ENCODE measurements around the gene CHTF18.

The CHTF18 gene

GRCh38 chr16:801584-802363, 13.4 kb downstream of the CHTF18 start:
- peaks cover under 1% of the 10 kb centered on the region for H3K36me3 Mint-ChIP-seq (ENCODE audit: insufficient read depth)
- H3K27ac Mint-ChIP-seq (ENCODE audit: low read depth), result no peak overlapping the region
- peaks cover 9% of the 10 kb centered on the region for H3K27me3 Mint-ChIP-seq
- DNase-seq (ENCODE audit: low spot score in 2 of 2) (no peak), ATAC-seq (replicated peaks; ENCODE audit: extremely low read depth, poor library complexity, severe bottlenecking) (no peak)
- H3K4me3 Mint-ChIP-seq, result no peak overlapping the region
- no peaks in the 10 kb centered on the region for H3K4me1 Mint-ChIP-seq
- no peaks in the 10 kb centered on the region for H3K9me3 Mint-ChIP-seq

- Mint-ChIP-seq H3K27ac (ENCODE audit: low read depth) (no peak overlapping the region), H3K4me3 (no peak overlapping the region)
Observed at GRCh38 chr16:802461-802860, 14.0 kb downstream of the CHTF18 start.

GRCh38 chr16:802914-803753, 14.7 kb downstream of the CHTF18 start:
- no peak for ATAC-seq (replicated peaks; ENCODE audit: extremely low read depth, poor library complexity, severe bottlenecking)
- Mint-ChIP-seq H3K27me3 (peaks cover 9% of the 10 kb centered on the region), H3K9me3 (no peaks in the 10 kb centered on the region), H3K4me1 (peaks cover 6% of the 10 kb centered on the region), H3K27ac (ENCODE audit: low read depth) (no peak overlapping the region), H3K36me3 (ENCODE audit: insufficient read depth) (peaks cover 10% of the 10 kb centered on the region), H3K4me3 (no peak overlapping the region)
- no peak for DNase-seq (ENCODE audit: low spot score in 2 of 2)

More at GRCh38 chr16:802461-802860, 14.0 kb downstream of the CHTF18 start:
- ATAC-seq (replicated peaks; ENCODE audit: extremely low read depth, poor library complexity, severe bottlenecking) (no peak), DNase-seq (ENCODE audit: low spot score in 2 of 2) (no peak)
- peaks cover 9% of the 10 kb centered on the region for H3K27me3 Mint-ChIP-seq
- H3K9me3 Mint-ChIP-seq, result no peaks in the 10 kb centered on the region
- H3K4me1 Mint-ChIP-seq, result no peaks in the 10 kb centered on the region
- peaks cover 4% of the 10 kb centered on the region for H3K36me3 Mint-ChIP-seq (ENCODE audit: insufficient read depth)

GRCh38 chr16:803754-804080, 15.3 kb downstream of the CHTF18 start:
- ATAC-seq (replicated peaks; ENCODE audit: extremely low read depth, poor library complexity, severe bottlenecking), result no peak
- Mint-ChIP-seq H3K36me3 (ENCODE audit: insufficient read depth) (peaks cover 10% of the 10 kb centered on the region), H3K4me1 (peaks cover 12% of the 10 kb centered on the region), H3K4me3 (no peak overlapping the region), H3K27me3 (peaks cover 9% of the 10 kb centered on the region), H3K9me3 (no peaks in the 10 kb centered on the region), H3K27ac (ENCODE audit: low read depth) (no peak overlapping the region)
- no peak for DNase-seq (ENCODE audit: low spot score in 2 of 2)

- Mint-ChIP-seq H3K27me3 (peaks cover 11% of the 10 kb centered on the region), H3K27ac (ENCODE audit: low read depth) (no peak overlapping the region), H3K4me3 (no peak overlapping the region), H3K9me3 (no peaks in the 10 kb centered on the region), H3K36me3 (ENCODE audit: insufficient read depth) (peaks cover 10% of the 10 kb centered on the region), H3K4me1 (peaks cover 12% of the 10 kb centered on the region)
- no peak for ATAC-seq (replicated peaks; ENCODE audit: extremely low read depth, poor library complexity, severe bottlenecking)
- no peak for DNase-seq (ENCODE audit: low spot score in 2 of 2)
Observed at GRCh38 chr16:804193-805048, 16.0 kb downstream of the CHTF18 start.

GRCh38 chr16:805474-805873, 17.1 kb downstream of the CHTF18 start:
- H3K4me3 Mint-ChIP-seq, result peak overlapping the region; percentile 91
- ATAC-seq (replicated peaks; ENCODE audit: extremely low read depth, poor library complexity, severe bottlenecking) (no peak), DNase-seq (ENCODE audit: low spot score in 2 of 2) (no peak)
- H3K9me3 Mint-ChIP-seq, result no peaks in the 10 kb centered on the region
- H3K27me3 Mint-ChIP-seq, result peaks cover 22% of the 10 kb centered on the region
- no peak overlapping the region for H3K27ac Mint-ChIP-seq (ENCODE audit: low read depth)
- H3K4me1 Mint-ChIP-seq, result peaks cover 12% of the 10 kb centered on the region
- H3K36me3 Mint-ChIP-seq (ENCODE audit: insufficient read depth), result peaks cover 10% of the 10 kb centered on the region

- Mint-ChIP-seq H3K4me1 (peaks cover 12% of the 10 kb centered on the region), H3K9me3 (no peaks in the 10 kb centered on the region), H3K4me3 (peak overlapping the region; percentile 91), H3K36me3 (ENCODE audit: insufficient read depth) (peaks cover 13% of the 10 kb centered on the region), H3K27ac (ENCODE audit: low read depth) (peak overlapping the region; percentile 88), H3K27me3 (peaks cover 30% of the 10 kb centered on the region)
- DNase-seq (ENCODE audit: low spot score in 2 of 2) (peak; percentile 67 to 69), ATAC-seq (replicated peaks; ENCODE audit: extremely low read depth, poor library complexity, severe bottlenecking) (peak; percentile 92)
Observed at GRCh38 chr16:807347-808084, 19.1 kb downstream of the CHTF18 start.

- Mint-ChIP-seq H3K4me3 (peak overlapping the region; percentile 91), H3K27me3 (peaks cover 32% of the 10 kb centered on the region), H3K9me3 (no peaks in the 10 kb centered on the region), H3K4me1 (peaks cover 16% of the 10 kb centered on the region), H3K36me3 (ENCODE audit: insufficient read depth) (peaks cover 13% of the 10 kb centered on the region), H3K27ac (ENCODE audit: low read depth) (peak overlapping the region; percentile 88)
- no peak for ATAC-seq (replicated peaks; ENCODE audit: extremely low read depth, poor library complexity, severe bottlenecking)
- no peak for DNase-seq (ENCODE audit: low spot score in 2 of 2)
Observed at GRCh38 chr16:808085-808386, 19.6 kb downstream of the CHTF18 start.

- Mint-ChIP-seq H3K4me1 (peaks cover 9% of the 10 kb centered on the region), H3K36me3 (ENCODE audit: insufficient read depth) (peaks cover 3% of the 10 kb centered on the region), H3K27ac (ENCODE audit: low read depth) (no peak overlapping the region), H3K4me3 (no peak overlapping the region), H3K9me3 (no peaks in the 10 kb centered on the region), H3K27me3 (peaks cover 38% of the 10 kb centered on the region)
- ATAC-seq (replicated peaks; ENCODE audit: extremely low read depth, poor library complexity, severe bottlenecking) (no peak), DNase-seq (ENCODE audit: low spot score in 2 of 2) (no peak)
Observed at GRCh38 chr16:813204-813915, 24.9 kb downstream of the CHTF18 start.

GRCh38 chr16:813916-814412, 25.5 kb downstream of the CHTF18 start:
- Mint-ChIP-seq H3K4me1 (peaks cover 5% of the 10 kb centered on the region), H3K27me3 (peaks cover 38% of the 10 kb centered on the region), H3K4me3 (no peak overlapping the region), H3K9me3 (no peaks in the 10 kb centered on the region), H3K36me3 (ENCODE audit: insufficient read depth) (peaks cover 3% of the 10 kb centered on the region), H3K27ac (ENCODE audit: low read depth) (no peak overlapping the region)
- DNase-seq (ENCODE audit: low spot score in 2 of 2), result no peak
- ATAC-seq (replicated peaks; ENCODE audit: extremely low read depth, poor library complexity, severe bottlenecking), result no peak

- H3K4me3 Mint-ChIP-seq, result no peak overlapping the region
- peaks cover 30% of the 10 kb centered on the region for H3K27me3 Mint-ChIP-seq
- peaks cover 3% of the 10 kb centered on the region for H3K36me3 Mint-ChIP-seq (ENCODE audit: insufficient read depth)
- H3K4me1 Mint-ChIP-seq, result peaks cover 5% of the 10 kb centered on the region
- ATAC-seq (replicated peaks; ENCODE audit: extremely low read depth, poor library complexity, severe bottlenecking) (no peak), DNase-seq (ENCODE audit: low spot score in 2 of 2) (no peak)
- H3K9me3 Mint-ChIP-seq, result no peaks in the 10 kb centered on the region
- no peak overlapping the region for H3K27ac Mint-ChIP-seq (ENCODE audit: low read depth)
Observed at GRCh38 chr16:814974-815373, 26.6 kb downstream of the CHTF18 start.
